NCI-H1417 (cell line): ENCODE measurements around the gene GNPDA1.

Experiments used
- DNase-seq, 3 experiments: peaks; one replicate each; lab custom pipeline; 2025; lab: John Stamatoyannopoulos, UW

The GNPDA1 gene

DNA sequence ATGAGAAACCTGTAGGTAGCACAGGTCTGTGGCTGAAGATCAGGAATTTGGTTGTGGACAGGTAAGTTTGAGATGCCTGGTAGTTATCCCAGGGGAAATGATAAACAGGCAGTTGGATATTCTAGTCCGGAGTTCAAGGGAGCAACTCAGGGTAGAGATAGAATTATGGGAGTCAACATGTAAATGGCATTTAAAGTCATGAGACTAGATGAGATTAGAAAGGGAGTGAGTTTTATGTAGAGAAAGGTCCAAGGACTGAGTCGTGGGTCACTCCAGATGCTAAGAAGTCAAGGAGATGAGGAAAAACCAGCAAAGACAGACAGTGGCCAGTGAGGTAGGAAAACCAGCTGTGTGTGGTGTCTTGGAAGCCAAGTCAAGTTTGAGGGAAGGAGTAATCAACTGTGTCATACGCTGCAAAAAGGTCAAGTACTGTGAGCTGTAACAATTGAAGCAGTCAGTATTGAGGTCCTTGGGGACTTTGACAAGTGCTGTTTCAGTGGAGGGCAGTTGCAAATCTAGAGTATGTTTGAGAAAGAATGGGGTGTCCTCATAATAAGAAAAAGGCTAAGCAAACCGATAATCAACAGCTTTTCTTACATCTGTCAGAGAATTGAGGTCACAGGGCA lies 18.2 kb downstream of the GNPDA1 start:
- no peak for DNase-seq

DNA sequence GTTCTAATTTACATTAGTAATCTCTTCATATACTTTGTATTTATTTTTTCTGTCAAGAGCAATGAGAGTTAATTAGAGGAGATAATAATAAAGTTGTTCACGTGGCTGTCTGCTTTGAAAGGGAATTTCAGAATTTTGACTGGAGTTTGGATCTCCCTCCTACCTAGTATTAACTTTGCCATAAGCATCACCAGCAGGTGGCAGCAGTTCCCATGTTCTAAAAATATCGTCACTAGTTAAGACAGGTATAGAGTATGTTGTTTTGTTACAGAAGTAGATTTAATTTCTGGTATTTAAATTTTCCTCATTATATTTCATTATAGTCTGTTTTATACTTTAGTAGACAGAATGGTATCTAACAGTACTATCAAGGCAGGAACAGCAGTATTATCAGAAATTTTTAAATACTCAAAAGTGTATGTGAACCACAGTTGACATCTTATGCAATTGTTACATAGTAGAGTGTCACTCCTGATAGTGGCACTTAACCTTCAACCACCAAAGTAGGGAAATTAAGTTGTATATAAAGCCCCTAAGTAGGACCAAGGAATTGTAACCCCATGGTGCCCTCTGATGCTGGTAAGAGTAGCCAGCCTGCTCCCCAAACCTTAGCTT lies 20.4 kb downstream of the GNPDA1 start:
- DNase-seq = peak; percentile 15 to 72 (median 69)

DNA sequence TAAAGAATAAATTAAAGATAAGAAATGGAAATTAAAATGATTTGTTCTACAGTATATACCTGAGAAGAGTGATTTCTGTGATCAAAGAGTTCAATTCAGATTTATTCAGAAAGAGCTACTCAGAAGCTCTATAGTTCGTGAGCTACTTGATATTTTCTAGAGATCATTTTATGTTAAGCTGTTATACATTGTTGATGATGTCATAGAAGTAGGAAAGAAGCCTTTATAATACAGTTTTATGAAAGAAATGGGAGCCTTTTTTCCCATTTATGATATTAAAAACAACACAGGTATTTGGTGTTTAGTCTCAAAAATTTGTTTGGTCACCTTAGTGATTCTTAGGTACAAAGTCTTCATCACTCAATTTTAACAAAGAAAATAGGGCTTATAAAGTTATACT lies 23.1 kb downstream of the GNPDA1 start:
- DNase-seq = no peak

DNA sequence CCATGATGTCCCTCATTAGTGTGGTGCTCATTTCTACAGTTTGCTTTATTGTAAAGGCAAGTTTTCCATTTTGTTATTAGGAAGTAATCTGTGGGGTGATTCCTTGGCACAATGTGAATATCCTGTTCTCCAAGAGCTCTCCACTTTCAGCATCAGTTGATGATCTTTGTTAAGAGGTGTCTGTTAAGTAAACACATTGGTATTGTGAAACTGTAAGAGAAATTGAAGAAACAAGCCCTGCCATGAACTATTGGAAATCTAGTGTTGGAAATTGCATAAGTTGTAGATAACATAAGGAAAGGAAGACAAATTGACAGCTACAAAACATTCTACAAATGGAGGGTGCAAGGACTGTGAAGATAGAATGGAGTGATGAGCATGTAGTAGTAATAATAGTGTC lies 26.8 kb downstream of the GNPDA1 start:
- no peak for DNase-seq

GRCh38 chr5:141982626-141983025 lies 30.2 kb downstream of the GNPDA1 start:
- no peak for DNase-seq

GRCh38 chr5:141978389-141978788 lies 34.4 kb downstream of the GNPDA1 start:
- DNase-seq = no peak

DNA sequence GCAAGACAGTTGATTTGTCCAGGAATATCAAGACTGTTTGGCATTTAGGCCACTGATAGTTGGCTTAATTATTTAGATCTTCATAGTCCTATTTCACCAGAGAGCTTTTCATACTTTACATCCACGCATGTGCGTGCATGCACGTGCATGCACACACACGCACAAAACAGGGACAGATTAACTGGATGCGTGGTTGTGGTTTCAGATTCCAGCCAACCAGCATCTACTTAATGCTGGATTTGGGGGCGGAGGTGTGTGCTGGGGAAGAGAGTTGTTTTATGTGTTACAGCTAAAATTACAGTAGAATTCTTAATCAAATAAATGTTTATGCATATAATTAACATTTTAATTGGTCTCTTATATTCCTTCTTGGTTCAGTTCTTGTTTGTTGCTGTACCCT lies 36.7 kb downstream of the GNPDA1 start:
- no peak for DNase-seq

DNA sequence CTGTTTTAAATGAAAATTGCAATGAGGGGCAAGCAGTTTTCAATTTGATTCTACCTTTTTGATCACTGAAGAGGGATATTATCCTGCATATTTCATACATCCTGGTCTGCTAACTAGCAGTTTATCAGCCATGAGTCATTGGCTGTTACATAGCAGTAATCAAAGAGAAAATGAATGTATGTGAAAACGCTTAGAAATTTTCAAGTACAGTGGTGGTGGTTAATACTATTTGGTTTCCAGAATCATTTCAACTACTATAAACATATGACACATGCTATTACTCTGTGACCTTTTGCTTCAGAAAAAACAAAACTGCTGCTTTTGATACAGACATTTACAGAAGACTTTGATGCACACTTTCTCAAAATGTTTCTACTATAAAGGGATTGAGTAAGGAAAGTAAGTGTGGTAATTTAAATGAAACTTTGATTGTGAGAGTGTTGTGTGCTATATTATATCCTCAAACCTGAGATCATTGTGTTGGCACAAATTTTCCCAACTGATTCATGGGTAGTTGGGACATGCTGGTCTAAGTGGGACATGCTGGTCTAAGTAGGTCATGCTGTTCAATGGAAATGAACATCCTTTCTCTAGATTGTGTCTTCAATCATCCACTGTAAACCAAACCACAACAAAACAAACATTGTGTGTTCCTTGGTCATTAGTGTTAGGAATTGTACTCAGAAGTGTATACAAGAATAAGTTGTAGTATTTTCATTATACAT lies 38.8 kb downstream of the GNPDA1 start:
- DNase-seq = no peak

- DNase-seq = no peak
Observed at GRCh38 chr5:141969783-141970771, 42.8 kb downstream of the GNPDA1 start.

DNA sequence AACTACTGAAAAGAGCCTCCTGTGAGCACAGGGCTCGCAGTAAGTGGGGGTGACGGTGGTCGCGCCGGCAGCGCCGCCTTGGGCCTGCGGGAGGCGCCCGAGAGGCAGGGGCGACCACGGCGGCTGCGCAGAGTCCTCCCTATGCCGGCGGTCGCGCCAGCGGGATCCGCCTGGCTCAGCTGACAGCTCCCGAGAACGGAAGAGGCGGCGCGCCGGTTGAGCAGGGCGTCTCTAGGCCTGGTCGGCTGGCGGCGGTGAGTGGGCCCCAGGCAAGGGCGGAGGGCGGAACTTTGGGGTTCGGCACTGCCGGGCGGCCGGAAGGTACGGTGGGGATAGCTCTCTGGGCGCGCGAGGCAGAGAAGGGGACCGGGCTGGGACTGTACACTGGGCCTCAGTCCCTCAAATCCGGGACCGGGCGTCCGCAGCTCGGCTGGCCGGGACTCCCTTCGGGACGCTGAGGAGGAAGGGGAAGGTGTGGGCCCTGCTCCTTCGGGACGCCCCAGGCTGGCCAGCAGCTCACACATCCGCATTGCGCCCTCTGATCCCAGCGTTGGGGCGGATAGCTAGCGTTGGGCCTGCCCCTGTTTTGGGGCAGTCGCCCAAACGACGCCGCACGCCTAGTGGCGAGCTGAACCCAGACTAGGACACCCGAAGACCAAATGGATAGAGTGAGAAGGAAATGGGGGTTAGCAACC lies 43.8 kb downstream of the GNPDA1 start, which contains the start of gene RNF14:
Gene RNF14, plus strand, starts transcription at position 192 of the 695 bp plus-strand sequence. CDS start 4,484 bp downstream, outside the sequence.
- peak; percentile 77 to 89 (median 82) for DNase-seq

DNA sequence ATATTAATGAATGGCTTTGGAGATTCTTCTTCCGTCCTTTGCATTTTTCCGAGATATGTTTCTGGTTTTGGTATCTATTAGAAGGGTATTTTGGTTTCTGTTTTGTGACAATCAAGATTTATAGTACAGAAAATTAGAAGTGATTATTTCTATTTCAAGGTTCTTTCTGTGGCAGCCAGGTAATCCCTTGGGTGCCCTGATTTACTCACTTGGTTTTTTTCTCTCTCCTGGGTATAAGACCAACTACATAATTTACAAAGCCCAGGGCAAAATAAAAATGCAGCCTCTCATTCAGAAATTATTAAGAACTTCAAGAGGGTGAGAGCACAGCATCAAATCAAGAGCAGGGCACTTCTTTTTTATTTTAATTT lies 45.9 kb downstream of the GNPDA1 start:
- no peak for DNase-seq

DNA sequence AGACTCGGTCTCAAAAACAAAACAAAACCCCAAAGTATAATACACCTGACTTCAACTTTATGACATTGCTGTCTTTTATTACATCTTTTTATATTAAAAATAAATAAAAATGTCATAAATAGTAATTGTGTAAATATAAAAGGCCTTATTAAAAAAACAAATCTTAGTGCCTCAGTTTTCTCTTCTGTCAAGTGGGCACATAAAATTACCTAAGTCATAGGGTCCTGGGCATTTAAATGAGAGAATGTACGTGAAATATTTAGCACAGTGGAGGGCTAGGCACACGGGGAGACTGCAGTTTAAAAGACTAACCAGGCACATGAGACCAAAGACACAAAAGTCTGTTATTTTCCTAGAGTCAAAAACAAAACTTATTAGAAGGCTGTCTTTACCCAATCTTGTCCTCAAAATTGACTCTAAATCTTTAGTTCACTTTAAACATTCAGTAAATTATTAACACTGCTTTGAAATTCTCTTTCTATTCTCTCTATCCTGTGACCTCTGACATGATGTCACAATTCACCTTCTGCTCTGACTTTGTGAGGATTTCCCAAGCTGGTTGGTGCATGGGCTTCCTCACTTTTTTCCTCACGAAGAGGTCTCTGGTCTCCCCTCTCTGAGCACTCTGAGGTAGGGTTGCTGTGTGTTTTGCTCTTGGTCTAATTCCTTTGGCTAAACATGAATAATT lies 46.4 kb downstream of the GNPDA1 start:
- no peak for DNase-seq

DNA sequence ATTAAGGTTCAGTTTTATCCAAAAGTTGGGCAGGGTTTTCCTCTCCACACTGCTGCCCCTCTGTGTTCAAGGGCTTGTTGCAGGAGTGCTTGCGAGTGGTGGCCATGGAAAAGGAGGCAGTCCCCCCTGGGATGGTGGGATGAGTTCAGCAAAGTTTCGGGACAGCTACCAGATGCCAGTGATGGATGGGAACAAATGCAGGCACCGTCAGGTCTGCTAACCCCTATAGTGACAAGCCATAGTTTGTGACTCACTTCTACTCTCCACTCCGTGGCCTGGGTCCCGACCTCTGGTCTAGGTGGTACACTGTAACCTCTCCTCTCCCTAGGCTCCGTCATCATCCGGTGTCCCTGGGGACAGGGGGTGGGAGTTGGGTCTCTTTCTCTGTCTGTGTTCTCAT lies 47.8 kb downstream of the GNPDA1 start:
- no peak for DNase-seq

- no peak for DNase-seq
Observed at GRCh38 chr5:141963701-141964100, 49.1 kb downstream of the GNPDA1 start.

- DNase-seq = no peak
Observed at GRCh38 chr5:141961466-141961865, 51.4 kb downstream of the GNPDA1 start.

GRCh38 chr5:141960449-141961323 lies 52.1 kb downstream of the GNPDA1 start:
- DNase-seq = peak; percentile 65 to 91 (median 88)

GRCh38 chr5:141960018-141960417 lies 52.8 kb downstream of the GNPDA1 start:
- DNase-seq = peak in 1 of 3 experiments; percentile 3

GRCh38 chr5:141958546-141959172 lies 54.2 kb downstream of the GNPDA1 start:
- DNase-seq = peak in 1 of 3 experiments; percentile 20

- DNase-seq = peak in 2 of 3 experiments; percentile 24 to 63
Observed at GRCh38 chr5:141958113-141958512, 54.7 kb downstream of the GNPDA1 start, which contains the start of gene PCDH12. Gene PCDH12, minus strand, starts transcription at chr5:141958202. Its CDS starts 351 bp downstream, at chr5:141957851.
